ENCODE data around the gene TSPAN13.

The TSPAN13 gene

DNA sequence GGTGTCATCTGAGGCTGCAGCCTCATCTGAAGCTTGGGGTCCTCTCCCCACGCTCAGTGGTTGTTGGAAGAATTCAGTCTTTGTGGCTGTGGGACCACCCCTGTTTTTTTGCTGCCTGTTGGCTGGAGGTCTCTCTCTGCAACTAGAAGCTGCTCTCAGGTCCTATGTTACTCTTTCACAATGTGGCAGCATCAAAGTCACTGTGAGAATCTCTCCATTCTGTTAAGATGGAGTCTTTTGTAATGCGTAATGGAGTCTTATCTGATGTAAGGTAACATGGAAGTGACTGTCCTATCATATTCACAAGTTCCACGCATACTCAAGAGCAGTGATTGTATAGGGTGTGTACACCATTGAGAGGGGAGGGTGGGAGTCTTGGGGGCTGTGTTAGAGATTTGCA is 24.9 kb downstream of the TSPAN13 start:
- no peaks in the 10 kb centered on the region for H3K9me3 Mint-ChIP-seq
- no peaks in the 10 kb centered on the region for H3K27me3 Mint-ChIP-seq
- no peak overlapping the region for H3K27ac Mint-ChIP-seq
- H3K4me3 Mint-ChIP-seq, result no peak overlapping the region
- peaks cover 7% of the 10 kb centered on the region for H3K36me3 Mint-ChIP-seq (ENCODE audit: low read depth)
- H3K4me1 Mint-ChIP-seq (ENCODE audit: low read depth), result no peaks in the 10 kb centered on the region

DNA sequence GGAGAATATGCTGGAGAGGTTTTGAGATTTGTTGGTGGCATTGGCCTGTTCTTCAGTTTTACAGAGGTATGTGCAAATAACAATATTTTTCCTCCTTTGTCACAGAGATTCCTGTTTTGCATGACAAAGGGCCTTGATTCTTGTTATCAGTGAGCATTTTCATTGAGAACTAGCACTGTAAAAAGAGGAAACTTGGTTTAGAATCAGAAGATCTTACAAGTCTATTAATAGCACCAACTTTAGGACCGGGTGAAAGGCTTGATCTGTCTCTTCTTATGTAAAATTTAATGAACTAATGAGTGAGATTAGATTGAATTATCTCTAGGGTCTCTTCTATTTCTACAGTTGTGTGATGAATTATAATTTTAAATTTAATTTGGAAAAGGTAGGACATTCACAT is 25.5 kb downstream of the TSPAN13 start:
- Mint-ChIP-seq H3K36me3 (ENCODE audit: low read depth) (peaks cover 7% of the 10 kb centered on the region), H3K9me3 (no peaks in the 10 kb centered on the region), H3K27me3 (no peaks in the 10 kb centered on the region), H3K27ac (no peak overlapping the region), H3K4me1 (ENCODE audit: low read depth) (no peaks in the 10 kb centered on the region), H3K4me3 (no peak overlapping the region)

DNA sequence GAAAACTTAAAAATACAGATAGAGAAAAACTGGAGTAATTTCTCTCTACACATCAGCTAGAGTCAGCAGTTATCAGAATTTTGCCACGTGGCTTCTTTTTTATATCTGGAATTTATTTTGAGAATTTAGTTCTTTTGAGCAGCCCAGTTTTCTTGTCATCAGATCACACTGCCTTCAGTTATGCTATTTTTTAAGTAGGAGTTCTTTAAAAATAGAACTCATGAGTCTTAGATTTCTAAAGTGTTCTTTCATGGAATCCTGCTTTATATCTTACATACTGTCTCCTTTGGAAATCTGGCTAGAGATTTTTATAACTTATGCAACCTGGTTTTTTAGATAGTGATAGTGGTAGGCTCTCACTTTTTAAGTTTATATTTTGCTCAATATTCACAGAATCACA is 27.0 kb downstream of the TSPAN13 start:
- Mint-ChIP-seq H3K9me3 (no peaks in the 10 kb centered on the region), H3K27ac (no peak overlapping the region), H3K36me3 (ENCODE audit: low read depth) (peaks cover 7% of the 10 kb centered on the region), H3K4me3 (no peak overlapping the region), H3K27me3 (no peaks in the 10 kb centered on the region), H3K4me1 (ENCODE audit: low read depth) (no peaks in the 10 kb centered on the region)

DNA sequence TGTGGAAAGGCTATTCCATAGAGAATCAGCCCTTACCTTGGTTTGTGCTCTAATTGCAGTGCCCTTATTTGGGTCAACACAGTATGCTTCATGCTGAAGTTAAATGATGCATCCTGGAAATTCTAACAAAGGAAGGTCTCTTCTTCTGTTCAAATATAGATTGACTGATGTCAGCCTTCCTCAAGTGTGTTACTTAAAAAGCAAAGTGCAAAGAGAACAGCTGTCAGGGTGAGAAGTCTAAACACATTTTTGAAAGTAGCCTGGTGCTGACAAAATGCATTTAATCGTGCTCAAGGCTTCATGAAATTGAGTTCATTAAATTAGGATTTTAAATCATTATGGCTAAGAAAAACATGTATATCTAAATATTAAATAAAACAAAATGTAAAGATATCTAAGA is 31.8 kb downstream of the TSPAN13 start:
- Mint-ChIP-seq H3K36me3 (ENCODE audit: low read depth) (peaks cover 5% of the 10 kb centered on the region), H3K27me3 (no peaks in the 10 kb centered on the region), H3K4me1 (ENCODE audit: low read depth) (no peaks in the 10 kb centered on the region), H3K9me3 (no peaks in the 10 kb centered on the region), H3K27ac (no peak overlapping the region), H3K4me3 (no peak overlapping the region)

DNA sequence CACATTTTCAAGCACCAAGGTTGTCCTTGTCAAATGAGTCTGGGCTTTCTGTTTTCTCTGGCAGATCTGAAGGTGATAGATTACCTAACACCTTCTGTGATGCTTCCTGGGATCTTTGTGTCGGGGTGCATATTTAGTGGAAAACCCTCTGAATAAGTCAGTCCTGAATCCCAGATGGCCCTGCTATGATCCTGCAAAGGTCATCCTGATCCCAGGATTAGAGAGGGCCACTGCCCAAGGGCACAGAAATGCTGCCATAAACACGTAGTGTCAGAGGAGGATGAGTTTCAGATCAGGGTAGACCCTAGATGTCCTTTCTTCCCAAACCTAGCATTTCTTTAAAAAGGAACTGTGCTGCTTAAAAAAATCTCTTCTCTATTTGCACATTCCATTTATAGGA is 32.3 kb downstream of the TSPAN13 start:
- Mint-ChIP-seq H3K27me3 (no peaks in the 10 kb centered on the region), H3K9me3 (no peaks in the 10 kb centered on the region), H3K36me3 (ENCODE audit: low read depth) (no peaks in the 10 kb centered on the region), H3K4me3 (no peak overlapping the region), H3K27ac (no peak overlapping the region), H3K4me1 (ENCODE audit: low read depth) (no peaks in the 10 kb centered on the region)

DNA sequence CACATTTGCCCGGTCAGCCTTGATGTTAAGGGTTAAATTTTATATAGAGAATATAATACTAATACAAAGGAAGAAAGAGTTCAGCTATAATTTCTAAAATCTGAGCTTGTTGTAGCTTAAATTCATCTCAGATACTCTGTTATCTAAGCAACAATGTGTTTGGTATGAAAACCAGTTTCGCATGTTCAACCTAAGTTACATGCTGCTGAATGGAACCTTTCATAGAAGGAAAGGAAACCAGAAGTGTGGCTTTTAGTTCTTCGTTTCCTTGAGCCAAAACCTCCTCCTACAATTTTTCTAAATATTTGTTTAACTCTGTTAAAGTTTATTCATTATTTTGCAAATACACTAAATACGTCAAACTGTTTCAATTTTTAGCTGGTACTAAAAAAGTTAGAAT is 32.7 kb downstream of the TSPAN13 start:
- Mint-ChIP-seq H3K9me3 (no peaks in the 10 kb centered on the region), H3K4me1 (ENCODE audit: low read depth) (no peaks in the 10 kb centered on the region), H3K27ac (no peak overlapping the region), H3K36me3 (ENCODE audit: low read depth) (no peaks in the 10 kb centered on the region), H3K4me3 (no peak overlapping the region), H3K27me3 (no peaks in the 10 kb centered on the region)

DNA sequence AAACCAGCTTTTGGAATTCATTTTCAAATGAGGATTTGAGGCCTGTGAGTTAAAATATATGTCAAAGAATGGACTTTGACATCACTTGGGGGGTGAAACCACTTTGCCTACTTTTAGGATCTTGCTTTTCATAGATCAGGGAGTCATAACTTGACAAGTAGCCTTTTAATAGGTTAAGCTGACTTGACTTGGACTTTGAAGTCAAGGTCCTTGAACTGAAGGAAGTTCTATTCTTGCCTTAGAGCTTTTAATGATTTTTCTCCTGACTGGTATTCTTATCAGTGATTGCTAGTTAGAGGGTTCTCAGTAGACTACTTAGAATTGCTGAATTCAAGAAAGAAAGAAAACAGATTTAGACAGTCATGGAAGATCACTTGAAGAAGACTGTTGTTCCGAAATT is 33.6 kb downstream of the TSPAN13 start:
- no peak overlapping the region for H3K4me3 Mint-ChIP-seq

DNA sequence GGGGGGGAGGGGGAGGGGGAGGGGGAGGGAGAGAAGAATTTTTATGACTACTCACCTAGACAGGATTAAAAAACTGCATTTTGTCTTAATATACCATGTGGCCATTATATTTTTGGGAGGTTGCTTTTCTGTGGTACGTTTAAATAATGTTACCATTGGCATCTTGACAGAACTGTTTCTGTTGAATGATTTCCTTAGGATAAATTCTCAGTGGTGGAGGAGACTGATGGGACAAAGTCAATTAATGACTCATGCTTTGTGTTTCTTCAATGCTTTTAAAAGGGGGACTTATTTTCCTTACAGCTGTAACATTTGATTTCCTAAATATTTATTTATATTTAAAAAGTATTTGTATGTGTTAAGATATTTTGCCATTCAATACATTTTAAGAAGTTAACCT is 37.5 kb downstream of the TSPAN13 start:
- H3K9me3 Mint-ChIP-seq, result no peaks in the 10 kb centered on the region
- H3K27me3 Mint-ChIP-seq, result peaks cover 16% of the 10 kb centered on the region
- H3K4me3 Mint-ChIP-seq, result no peak overlapping the region
- H3K36me3 Mint-ChIP-seq (ENCODE audit: low read depth), result no peaks in the 10 kb centered on the region
- H3K4me1 Mint-ChIP-seq (ENCODE audit: low read depth), result no peaks in the 10 kb centered on the region
- H3K27ac Mint-ChIP-seq, result no peak overlapping the region

More for the DNA sequence above, 33.6 kb downstream of the TSPAN13 start:
- Mint-ChIP-seq H3K27ac (no peak overlapping the region), H3K9me3 (no peaks in the 10 kb centered on the region), H3K27me3 (no peaks in the 10 kb centered on the region), H3K4me1 (ENCODE audit: low read depth) (no peaks in the 10 kb centered on the region), H3K36me3 (ENCODE audit: low read depth) (no peaks in the 10 kb centered on the region)

DNA sequence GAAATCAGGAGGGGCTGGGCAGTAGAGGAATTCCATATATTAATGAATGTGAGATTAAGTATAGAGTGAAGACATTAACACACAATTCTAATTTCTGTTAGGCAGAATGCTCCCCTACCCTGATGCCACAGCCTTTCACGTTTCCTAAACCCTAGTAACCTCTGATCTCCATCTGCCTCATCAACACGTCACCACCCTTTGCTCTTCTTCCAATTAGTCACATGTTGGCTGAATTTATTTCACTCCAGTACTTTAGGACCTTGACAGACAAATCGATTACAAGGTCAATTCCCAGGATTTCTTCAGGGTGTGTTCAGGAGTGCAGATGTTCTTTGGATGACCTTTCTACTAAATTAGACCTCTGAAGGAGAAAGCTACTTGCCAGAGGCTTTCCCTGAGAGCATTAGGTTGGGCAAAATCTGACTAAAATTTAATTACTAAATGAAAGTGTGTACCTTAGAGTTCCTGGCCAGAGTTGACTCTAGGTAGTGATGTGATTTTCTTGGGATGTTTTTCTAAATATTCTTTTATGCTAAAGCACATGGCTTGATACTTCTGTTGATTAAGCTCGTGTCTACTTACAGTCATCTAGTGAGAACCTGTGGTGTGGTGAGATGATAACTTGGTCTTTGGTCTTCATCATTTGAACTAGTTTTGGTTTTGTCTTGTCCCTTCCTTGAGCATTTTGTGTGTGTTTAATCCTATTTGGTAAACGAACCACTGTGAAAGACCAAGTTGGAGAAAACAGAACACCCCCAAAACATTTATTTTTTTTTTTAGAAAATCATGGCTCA is 38.5 kb downstream of the TSPAN13 start:
- Mint-ChIP-seq H3K9me3 (no peaks in the 10 kb centered on the region), H3K4me1 (ENCODE audit: low read depth) (no peaks in the 10 kb centered on the region), H3K36me3 (ENCODE audit: low read depth) (no peaks in the 10 kb centered on the region), H3K27me3 (peaks cover 16% of the 10 kb centered on the region), H3K27ac (no peak overlapping the region), H3K4me3 (no peak overlapping the region)

DNA sequence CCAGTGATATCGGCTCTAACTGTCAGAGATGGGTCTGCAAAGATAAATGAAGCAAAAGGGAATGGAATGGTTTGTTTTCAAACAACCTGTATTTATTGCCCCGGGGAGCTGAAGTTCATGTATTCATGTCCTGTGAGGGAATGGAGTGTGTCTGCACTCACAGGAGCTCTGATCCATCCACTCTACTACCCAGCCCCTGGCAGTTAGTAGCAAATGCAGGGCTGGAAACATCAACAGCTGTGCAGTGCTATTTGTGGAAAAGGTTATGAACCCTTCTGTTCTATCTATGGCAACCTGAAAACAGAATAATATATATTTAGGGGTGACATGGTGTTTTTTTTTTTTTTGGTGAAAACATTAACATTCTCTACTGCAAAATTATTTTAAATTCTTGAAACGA is 41.4 kb downstream of the TSPAN13 start:
- H3K27me3 Mint-ChIP-seq, result peaks cover 16% of the 10 kb centered on the region
- no peaks in the 10 kb centered on the region for H3K36me3 Mint-ChIP-seq (ENCODE audit: low read depth)
- no peak overlapping the region for H3K4me3 Mint-ChIP-seq
- H3K4me1 Mint-ChIP-seq (ENCODE audit: low read depth), result no peaks in the 10 kb centered on the region
- H3K27ac Mint-ChIP-seq, result no peak overlapping the region
- no peaks in the 10 kb centered on the region for H3K9me3 Mint-ChIP-seq

DNA sequence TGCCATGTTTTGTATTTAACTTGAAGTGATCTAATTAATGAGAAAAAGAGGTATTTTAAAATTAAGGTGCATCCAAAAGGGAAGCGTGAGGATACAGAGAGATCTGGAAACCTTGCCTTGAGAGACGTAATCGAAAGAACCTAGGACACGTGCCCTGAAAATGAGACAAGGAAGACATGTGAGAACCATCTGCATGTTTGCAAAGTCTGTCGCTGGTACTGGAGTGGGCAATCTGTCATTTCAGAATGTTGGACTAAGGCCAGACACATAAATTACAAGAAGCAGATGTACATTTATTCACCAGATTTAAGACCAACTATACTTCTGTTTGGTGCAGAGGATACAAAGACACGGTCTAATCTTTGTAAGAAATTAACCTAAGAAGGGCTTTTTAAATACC is 42.1 kb downstream of the TSPAN13 start:
- no peaks in the 10 kb centered on the region for H3K4me1 Mint-ChIP-seq (ENCODE audit: low read depth)
- H3K27ac Mint-ChIP-seq, result no peak overlapping the region
- H3K9me3 Mint-ChIP-seq, result no peaks in the 10 kb centered on the region
- H3K36me3 Mint-ChIP-seq (ENCODE audit: low read depth), result no peaks in the 10 kb centered on the region
- H3K4me3 Mint-ChIP-seq, result no peak overlapping the region
- H3K27me3 Mint-ChIP-seq, result peaks cover 16% of the 10 kb centered on the region

DNA sequence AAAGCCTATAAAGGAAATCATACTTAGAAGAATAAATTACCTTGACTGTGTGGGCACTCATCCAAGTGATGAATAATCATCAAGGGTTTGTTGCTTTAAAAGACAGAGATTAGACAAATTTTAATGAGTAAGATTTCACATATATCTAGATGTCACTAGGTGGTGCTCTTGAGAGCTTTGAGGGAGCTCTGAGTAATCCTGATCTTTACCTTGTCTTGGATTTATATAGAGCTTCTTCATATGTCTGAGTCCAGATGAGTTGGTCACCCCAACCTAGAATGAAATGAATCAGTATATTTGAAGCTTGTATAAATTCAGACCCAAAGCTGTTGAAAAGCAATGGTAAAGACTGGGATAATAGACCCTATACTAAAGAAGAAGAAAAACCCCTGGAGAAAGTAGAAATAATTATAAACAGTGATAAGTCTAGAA is 47.6 kb downstream of the TSPAN13 start:
- Mint-ChIP-seq H3K9me3 (no peaks in the 10 kb centered on the region), H3K36me3 (ENCODE audit: low read depth) (no peaks in the 10 kb centered on the region), H3K4me1 (ENCODE audit: low read depth) (no peaks in the 10 kb centered on the region), H3K27me3 (peaks cover 4% of the 10 kb centered on the region), H3K27ac (no peak overlapping the region), H3K4me3 (no peak overlapping the region)

DNA sequence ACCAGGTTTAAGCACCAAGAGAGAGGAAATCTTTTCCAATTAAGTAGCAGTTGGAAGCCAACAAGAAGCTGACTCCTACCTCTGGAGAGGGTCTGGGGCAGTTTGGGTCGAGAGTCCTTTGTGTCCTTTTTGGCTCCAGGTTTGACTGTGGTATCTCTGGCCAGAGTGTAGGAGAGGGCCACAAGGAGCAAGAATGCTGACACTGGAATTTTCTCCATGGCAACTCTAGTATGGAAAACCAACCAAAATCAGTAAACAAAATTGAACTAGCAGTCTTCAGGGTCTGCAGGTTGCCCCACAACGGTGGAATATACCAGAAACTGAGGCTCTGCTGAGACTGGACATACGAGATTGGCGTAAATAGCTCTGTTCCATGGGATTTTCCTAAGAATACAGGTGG is 48.0 kb downstream of the TSPAN13 start:
- Mint-ChIP-seq H3K27ac (no peak overlapping the region), H3K4me1 (ENCODE audit: low read depth) (no peaks in the 10 kb centered on the region), H3K27me3 (peaks cover 4% of the 10 kb centered on the region), H3K4me3 (no peak overlapping the region), H3K36me3 (ENCODE audit: low read depth) (no peaks in the 10 kb centered on the region), H3K9me3 (no peaks in the 10 kb centered on the region)

DNA sequence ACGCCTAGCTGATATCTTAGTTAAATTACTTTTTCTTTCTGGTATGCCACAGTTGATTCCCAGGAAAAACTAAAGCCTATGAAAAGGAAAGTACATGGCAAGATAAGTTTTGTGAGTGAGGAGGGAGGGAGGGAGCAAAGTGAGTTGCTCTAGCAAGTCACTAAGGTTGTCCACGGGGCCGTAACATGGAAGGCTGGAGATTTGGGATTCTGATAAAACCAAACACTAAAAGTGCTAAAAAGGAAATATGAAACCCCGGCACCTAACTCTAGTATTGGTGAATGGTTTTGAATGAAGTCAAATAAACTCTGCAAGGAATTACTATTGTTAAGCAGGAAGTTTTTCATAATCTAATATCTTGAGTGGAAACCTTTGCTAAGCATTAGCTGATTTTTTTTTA is 49.6 kb downstream of the TSPAN13 start:
- Mint-ChIP-seq H3K36me3 (ENCODE audit: low read depth) (no peaks in the 10 kb centered on the region), H3K4me1 (ENCODE audit: low read depth) (no peaks in the 10 kb centered on the region), H3K4me3 (no peak overlapping the region), H3K27ac (no peak overlapping the region), H3K9me3 (no peaks in the 10 kb centered on the region), H3K27me3 (peaks cover 7% of the 10 kb centered on the region)

DNA sequence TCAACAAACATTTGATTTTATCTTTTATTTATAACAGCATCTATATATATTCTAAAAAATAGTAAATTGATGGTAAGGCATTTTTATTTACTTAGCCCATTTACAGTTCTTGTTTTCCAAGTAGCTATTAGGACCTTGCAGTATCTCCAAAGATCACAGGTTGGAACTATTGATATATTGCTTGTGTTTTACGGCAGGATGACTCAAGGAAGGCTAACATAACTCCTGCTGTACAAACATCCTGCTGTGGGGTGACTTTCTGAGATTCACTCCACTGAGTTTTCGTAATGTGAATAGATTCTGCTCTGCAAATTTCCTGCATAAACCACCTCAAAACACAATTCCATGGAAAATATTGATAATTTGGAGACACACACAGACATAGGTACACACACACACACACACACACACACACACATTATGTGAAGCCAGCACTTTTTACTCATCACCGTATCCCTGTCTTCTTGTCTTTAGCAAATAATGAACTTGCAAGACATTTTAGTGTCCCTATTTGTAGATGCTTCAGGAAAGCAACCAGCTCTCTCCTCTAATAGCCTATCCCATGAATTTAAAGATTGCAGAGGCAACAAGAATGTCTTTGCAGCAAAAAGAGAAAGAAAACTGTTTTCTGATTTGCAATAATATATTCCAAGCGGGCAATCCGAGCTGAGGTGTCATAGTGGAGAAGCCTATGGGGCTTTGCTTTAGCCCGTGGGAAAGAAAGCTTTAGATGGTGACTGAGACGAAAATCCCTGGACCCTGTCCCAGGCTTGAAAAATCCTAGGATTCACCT is 50.5 kb downstream of the TSPAN13 start:
- Mint-ChIP-seq H3K4me3 (no peak overlapping the region), H3K4me1 (ENCODE audit: low read depth) (no peaks in the 10 kb centered on the region), H3K36me3 (ENCODE audit: low read depth) (no peaks in the 10 kb centered on the region), H3K27me3 (peaks cover 7% of the 10 kb centered on the region), H3K27ac (no peak overlapping the region), H3K9me3 (no peaks in the 10 kb centered on the region)

Data from stimulated activated naive CD8-positive, alpha-beta T cell treated with anti-CD3 and anti-CD28 coated beads, Interleukin-15, Interleukin-2, amounts not matched to agents 100 ng/mL and 50 ng/mL, for 24 hours (primary cell).